ENCODE measurements around the gene CH25H. TPM values are rescaled to one million over a fixed set of nuclear protein-coding genes. Genes with fewer than 3 reads are reported as not detected.
"Not testable (repeated sequence)": the region's sequence is repeated elsewhere in the genome, so short reads cannot be mapped to it uniquely, and the experiment has no call there.

CH25H gene, protein sequence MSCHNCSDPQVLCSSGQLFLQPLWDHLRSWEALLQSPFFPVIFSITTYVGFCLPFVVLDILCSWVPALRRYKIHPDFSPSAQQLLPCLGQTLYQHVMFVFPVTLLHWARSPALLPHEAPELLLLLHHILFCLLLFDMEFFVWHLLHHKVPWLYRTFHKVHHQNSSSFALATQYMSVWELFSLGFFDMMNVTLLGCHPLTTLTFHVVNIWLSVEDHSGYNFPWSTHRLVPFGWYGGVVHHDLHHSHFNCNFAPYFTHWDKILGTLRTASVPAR
- polyA plus RNA-seq, result 4.2 TPM
- long read RNA-seq, donor 1, partial matches to known transcripts, result 0 of 2 reads
- long read RNA-seq, donor 1, other reads (novel, unspliced or antisense), result 0 of 2 reads
- long read RNA-seq, donor 2, transcript CH25H-201 (1 exons, 1,686 nt), result major isoform, 5 of 5 reads
- long read RNA-seq, donor 2, partial matches to known transcripts, result 0 of 5 reads
- long read RNA-seq, donor 2, other reads (novel, unspliced or antisense), result 0 of 5 reads
- long read RNA-seq, donor 3, result 0 reads
- long read RNA-seq, donor 4, result 0 reads
- long read RNA-seq, donor 5, result 0 reads
- long read RNA-seq, donor 6, partial matches to known transcripts, result 0 of 3 reads
- long read RNA-seq, donor 6, other reads (novel, unspliced or antisense), result 0 of 3 reads
- long read RNA-seq, donor 7, partial matches to known transcripts, result 0 of 1 reads
- long read RNA-seq, donor 7, other reads (novel, unspliced or antisense), result 0 of 1 reads
- long read RNA-seq, donor 8, partial matches to known transcripts, result 0 of 3 reads
- long read RNA-seq, donor 8, other reads (novel, unspliced or antisense), result 0 of 3 reads
- long read RNA-seq, donor 9, partial matches to known transcripts, result 0 of 2 reads
- long read RNA-seq, donor 9, other reads (novel, unspliced or antisense), result 0 of 2 reads
- long read RNA-seq, donor 10, partial matches to known transcripts, result 0 of 4 reads
- long read RNA-seq, donor 10, other reads (novel, unspliced or antisense), result 0 of 4 reads
- long read RNA-seq, donor 11, partial matches to known transcripts, result 0 of 4 reads
- long read RNA-seq, donor 11, other reads (novel, unspliced or antisense), result 0 of 4 reads

DNA sequence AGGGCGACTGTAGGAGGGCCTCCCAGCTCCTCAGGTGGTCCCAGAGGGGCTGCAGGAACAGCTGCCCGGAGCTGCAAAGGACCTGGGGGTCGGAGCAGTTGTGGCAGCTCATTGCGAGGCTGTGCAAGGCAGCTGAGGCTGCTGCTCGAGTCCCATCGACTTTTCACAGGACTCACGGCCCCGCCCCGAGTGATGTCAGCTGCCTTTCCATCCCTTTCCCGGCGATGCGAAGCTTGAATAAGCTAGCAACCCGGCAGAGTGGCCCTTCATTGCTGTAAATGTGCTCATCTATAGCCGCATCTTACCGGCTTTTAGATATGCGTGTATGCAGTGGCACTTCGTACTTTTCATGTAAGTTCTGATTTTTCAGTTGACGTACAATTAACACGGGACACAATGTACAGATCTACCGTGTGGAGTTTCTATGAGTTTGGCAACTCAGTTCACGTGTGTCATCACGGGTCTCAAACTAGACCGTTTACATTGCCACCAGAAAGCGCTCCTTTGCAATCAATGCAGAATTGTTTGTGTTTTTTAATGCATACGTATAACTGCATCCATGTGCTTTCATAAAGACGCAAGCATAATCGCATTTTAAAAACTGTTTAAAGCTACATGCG, at the start of gene CH25H:
Gene CH25H (minus strand): TSS at position 137 of the 620 bp plus-strand sequence. CDS start 25 bp downstream, at position 112.
- H3K27me3 ChIP-seq (ENCODE audit: control insufficient read depth, insufficient read depth, low read length), result peaks cover 67% of the 10 kb centered on the region
- 0% methylated on average over 2 of the region's 28 CpGs for WGBS (ENCODE audit: insufficient coverage, low lambda C conversion rate)
- DNase-seq, result peak; percentile 40 to 68
- H3K27ac ChIP-seq (ENCODE audit: low read length), result peak within 1 kb of the TSS; percentile 43
- no peaks in the 10 kb centered on the region for H3K9me3 ChIP-seq (ENCODE audit: control insufficient read depth, low read depth, low read length)
- H3K36me3 ChIP-seq (ENCODE audit: control insufficient read depth, insufficient read depth, low read length), result no peaks in the 10 kb centered on the region
- H3K4me1 ChIP-seq (ENCODE audit: control insufficient read depth, insufficient read depth, low read length), result peaks cover 13% of the 10 kb centered on the region
- peak within 1 kb of the TSS; percentile 49 for H3K4me3 ChIP-seq (ENCODE audit: low read length)

DNA sequence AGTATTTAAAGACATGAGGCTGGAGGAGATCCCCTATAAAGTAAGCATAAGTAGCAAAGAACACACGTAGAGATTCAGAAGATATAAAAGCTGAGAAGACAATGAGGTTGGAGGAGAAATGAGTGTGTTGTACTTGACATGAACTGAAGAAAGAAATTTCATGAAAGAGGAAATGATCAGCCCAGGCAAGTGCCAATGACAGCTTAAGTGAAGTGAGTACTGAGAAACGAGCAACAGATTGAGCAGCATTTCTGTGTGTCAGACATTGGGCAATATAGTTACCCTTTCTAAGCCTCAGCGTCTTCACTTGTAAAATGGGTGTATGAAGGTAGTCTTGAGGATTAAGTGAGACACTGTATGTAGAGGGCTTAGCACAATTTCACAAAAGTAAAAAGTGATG, 49.2 kb upstream of the CH25H start:
- 71% methylated on average over 1 of the region's 3 CpGs for WGBS (ENCODE audit: insufficient coverage, low lambda C conversion rate)
- Histone ChIP-seq H3K27ac (ENCODE audit: low read length) (no peak overlapping the region), H3K36me3 (ENCODE audit: control insufficient read depth, insufficient read depth, low read length) (no peaks in the 10 kb centered on the region)

DNA sequence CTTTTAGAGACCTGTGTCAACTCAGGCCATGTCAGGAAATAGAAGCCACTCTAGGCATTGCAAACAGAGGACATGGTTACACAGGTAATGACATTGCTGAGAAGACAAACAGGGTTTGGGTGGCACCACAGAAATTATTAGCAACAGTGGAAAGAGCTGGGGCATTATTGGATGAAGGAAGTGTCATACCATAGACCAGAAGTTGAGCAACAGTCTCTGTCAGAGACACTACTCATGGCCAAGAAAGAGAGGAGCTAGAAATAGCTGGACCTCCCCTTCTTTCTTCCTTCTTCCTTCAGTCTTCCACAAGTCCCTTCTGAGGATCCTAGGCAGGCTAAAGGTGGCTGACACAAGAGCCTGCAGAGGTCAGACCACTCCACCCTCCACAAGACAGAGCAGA, 48.7 kb upstream of the CH25H start:
- H3K9me3 ChIP-seq (ENCODE audit: control insufficient read depth, low read depth, low read length), result no peaks in the 10 kb centered on the region
- DNase-seq, result no peak
- H3K4me1 ChIP-seq (ENCODE audit: control insufficient read depth, insufficient read depth, low read length), result peaks cover 3% of the 10 kb centered on the region
- H3K27ac ChIP-seq (ENCODE audit: low read length), result no peak overlapping the region
- H3K4me3 ChIP-seq (ENCODE audit: low read length), result no peak overlapping the region
- H3K27me3 ChIP-seq (ENCODE audit: control insufficient read depth, insufficient read depth, low read length), result no peaks in the 10 kb centered on the region
- H3K36me3 ChIP-seq (ENCODE audit: control insufficient read depth, insufficient read depth, low read length), result no peaks in the 10 kb centered on the region

More for the DNA sequence above, 49.2 kb upstream of the CH25H start:
- H3K9me3 ChIP-seq (ENCODE audit: control insufficient read depth, low read depth, low read length), result no peaks in the 10 kb centered on the region
- H3K4me3 ChIP-seq (ENCODE audit: low read length), result no peak overlapping the region
- no peaks in the 10 kb centered on the region for H3K27me3 ChIP-seq (ENCODE audit: control insufficient read depth, insufficient read depth, low read length)
- DNase-seq, result no peak
- H3K4me1 ChIP-seq (ENCODE audit: control insufficient read depth, insufficient read depth, low read length), result peaks cover 3% of the 10 kb centered on the region

DNA sequence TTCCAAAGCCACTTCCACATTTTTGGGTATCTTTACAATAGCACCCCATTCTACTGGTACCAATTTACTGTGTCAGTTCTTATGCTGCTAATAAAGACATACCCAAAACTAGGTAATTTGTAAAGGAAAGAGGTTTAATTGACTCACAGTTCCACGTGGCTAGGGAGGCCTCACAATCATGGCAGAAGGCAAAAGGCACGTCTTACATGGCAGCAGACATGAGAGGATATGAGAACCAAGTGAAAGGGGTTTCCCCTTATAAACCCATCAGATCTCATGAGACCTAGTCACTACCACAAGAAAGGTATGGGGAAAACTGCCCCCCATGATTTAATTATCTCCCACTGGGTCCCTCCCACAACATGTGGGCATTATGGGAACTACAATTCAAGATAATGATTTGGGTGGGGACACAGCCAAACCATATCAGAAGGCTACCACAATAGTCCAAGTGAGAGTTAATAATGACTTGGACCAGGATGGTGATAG, 48.0 kb upstream of the CH25H start:
- not testable (repeated sequence) for H3K27ac ChIP-seq (ENCODE audit: low read length); H3K9me3 ChIP-seq (ENCODE audit: control insufficient read depth, low read depth, low read length); DNase-seq; H3K36me3 ChIP-seq (ENCODE audit: control insufficient read depth, insufficient read depth, low read length); H3K27me3 ChIP-seq (ENCODE audit: control insufficient read depth, insufficient read depth, low read length); H3K4me1 ChIP-seq (ENCODE audit: control insufficient read depth, insufficient read depth, low read length); H3K4me3 ChIP-seq (ENCODE audit: low read length)
- WGBS (ENCODE audit: insufficient coverage, low lambda C conversion rate), result no CpG with 5 or more reads among the region's 2 CpGs

DNA sequence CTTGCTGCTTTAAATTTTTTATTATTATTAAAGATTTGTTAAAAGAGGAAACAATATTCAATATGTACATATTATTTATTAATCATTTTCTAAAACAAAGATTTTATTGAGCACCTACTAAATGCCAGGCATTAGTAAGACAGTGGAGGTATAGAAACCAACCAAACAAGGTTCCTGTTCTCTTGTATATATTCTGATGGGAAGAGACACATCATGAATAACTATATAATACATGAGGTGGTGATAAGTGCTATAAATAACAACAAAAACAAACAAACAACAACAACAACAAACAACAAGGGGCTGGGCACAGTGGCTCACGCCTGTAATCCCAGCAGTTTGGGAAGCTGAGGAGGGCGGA, 45.1 kb upstream of the CH25H start:
- Histone ChIP-seq H3K27ac (ENCODE audit: low read length) (peak overlapping the region; percentile 96), H3K4me1 (ENCODE audit: control insufficient read depth, insufficient read depth, low read length) (no peaks in the 10 kb centered on the region), H3K27me3 (ENCODE audit: control insufficient read depth, insufficient read depth, low read length) (no peaks in the 10 kb centered on the region), H3K9me3 (ENCODE audit: control insufficient read depth, low read depth, low read length) (no peaks in the 10 kb centered on the region), H3K4me3 (ENCODE audit: low read length) (peak overlapping the region; percentile 93), H3K36me3 (ENCODE audit: control insufficient read depth, insufficient read depth, low read length) (no peaks in the 10 kb centered on the region)
- DNase-seq, result no peak
- WGBS (ENCODE audit: insufficient coverage, low lambda C conversion rate), result no CpG with 5 or more reads among the region's 2 CpGs

DNA sequence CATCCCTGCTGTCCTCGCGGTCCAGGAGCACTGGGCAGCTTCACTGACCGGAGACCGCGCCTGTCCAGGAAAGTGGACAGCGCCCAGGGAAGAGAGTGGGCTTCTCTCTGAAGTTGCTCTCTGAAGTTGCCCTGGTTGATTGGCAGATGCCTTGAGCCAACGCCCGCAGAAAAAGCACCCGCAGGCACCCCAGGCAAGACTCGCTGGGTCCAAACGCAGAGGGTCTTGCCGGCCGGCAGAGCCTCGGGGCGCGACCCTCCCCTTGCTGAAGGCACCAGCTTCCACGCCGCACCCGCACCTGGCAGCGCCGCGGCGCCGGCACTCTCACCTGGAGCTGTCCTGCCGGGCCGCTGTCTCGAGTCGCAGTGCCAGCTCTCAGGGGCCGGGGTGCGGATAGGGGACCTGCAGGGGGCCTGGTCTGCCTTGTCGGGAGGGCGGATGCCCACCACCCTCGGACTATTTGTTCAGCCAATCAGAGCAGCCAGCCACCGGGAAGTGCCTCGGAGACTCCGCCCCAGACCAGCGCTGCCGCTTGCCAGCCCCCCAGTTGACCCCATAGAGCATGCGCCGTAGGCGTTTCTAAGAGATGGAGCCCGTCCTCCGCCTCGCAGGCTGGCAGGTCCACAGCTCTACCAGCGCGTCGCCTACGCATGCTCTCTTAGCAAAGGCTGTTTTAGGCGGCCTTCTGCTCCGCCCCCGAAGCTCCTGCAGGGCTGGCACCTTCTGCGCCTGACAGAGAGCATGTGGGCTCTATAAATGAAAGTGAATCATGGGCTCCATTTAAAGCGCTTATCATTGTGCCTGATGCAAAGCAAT, 44.5 kb upstream of the CH25H start, which contains the start of gene LIPA:
Gene LIPA (minus strand): TSS at position 367 of the 816 bp plus-strand sequence. CDS start 4,127 bp downstream, outside the sequence.
- Histone ChIP-seq H3K36me3 (ENCODE audit: control insufficient read depth, insufficient read depth, low read length) (no peaks in the 10 kb centered on the region), H3K4me1 (ENCODE audit: control insufficient read depth, insufficient read depth, low read length) (no peaks in the 10 kb centered on the region), H3K27ac (ENCODE audit: low read length) (peak within 1 kb of the TSS; percentile 96), H3K27me3 (ENCODE audit: control insufficient read depth, insufficient read depth, low read length) (no peaks in the 10 kb centered on the region), H3K4me3 (ENCODE audit: low read length) (peak within 1 kb of the TSS; percentile 93), H3K9me3 (ENCODE audit: control insufficient read depth, low read depth, low read length) (no peaks in the 10 kb centered on the region)
- peak; percentile 95 to 96 for DNase-seq
- WGBS (ENCODE audit: insufficient coverage, low lambda C conversion rate), result 40% methylated on average over 1 of the region's 53 CpGs

DNA sequence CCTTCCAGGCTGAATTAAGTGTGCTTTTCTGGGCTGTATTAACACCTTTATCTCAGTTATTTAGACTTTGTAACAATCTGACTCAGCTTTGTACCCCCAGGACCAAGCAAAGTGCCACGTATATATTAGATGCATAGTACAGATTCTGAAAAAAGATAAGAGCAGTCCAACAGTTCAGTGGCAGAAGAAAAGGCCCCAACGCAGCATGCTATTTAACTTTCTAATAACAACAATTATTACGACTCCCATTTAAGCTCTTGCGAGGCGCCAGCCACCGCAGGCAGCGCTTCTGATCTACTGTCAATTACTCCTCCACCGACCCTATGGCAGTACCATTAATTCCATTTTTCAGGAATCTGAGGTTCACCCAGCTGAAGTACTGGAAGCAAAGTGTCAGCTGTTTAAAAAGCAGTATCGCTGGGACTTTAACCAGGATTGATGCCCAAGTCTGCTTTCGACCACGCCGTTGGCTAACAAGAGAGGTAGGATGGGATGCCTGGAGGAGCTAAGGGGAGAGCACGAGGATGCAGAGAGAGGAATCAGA, 43.8 kb upstream of the CH25H start:
- no peaks in the 10 kb centered on the region for H3K36me3 ChIP-seq (ENCODE audit: control insufficient read depth, insufficient read depth, low read length)
- 17% methylated on average over 1 of the region's 13 CpGs for WGBS (ENCODE audit: insufficient coverage, low lambda C conversion rate)
- peak; percentile 45 to 78 for DNase-seq
- peak overlapping the region; percentile 93 for H3K4me3 ChIP-seq (ENCODE audit: low read length)
- H3K27me3 ChIP-seq (ENCODE audit: control insufficient read depth, insufficient read depth, low read length), result no peaks in the 10 kb centered on the region
- H3K9me3 ChIP-seq (ENCODE audit: control insufficient read depth, low read depth, low read length), result no peaks in the 10 kb centered on the region
- peak overlapping the region; percentile 96 for H3K27ac ChIP-seq (ENCODE audit: low read length)
- no peaks in the 10 kb centered on the region for H3K4me1 ChIP-seq (ENCODE audit: control insufficient read depth, insufficient read depth, low read length)

DNA sequence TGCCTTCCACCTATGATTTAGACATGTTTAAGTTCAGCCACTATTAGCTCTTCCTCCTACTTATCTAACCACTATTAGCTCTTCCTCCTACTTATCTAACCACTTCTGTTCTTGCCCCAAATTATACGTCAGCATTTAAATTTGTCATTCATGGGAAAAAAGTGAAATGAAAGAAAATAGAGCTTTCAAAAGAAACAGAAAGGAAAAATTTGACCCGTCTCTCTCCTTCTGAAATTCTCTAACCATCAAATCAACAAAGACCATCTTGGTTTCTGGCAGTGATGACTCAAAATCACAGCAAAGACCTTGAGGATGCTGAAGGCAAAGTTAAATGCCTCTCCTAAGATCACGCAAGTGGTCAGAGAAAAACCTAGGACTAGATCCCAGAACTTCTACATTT, 41.9 kb upstream of the CH25H start:
- WGBS (ENCODE audit: insufficient coverage, low lambda C conversion rate), result no CpG with 5 or more reads among the region's 3 CpGs
- H3K36me3 ChIP-seq (ENCODE audit: control insufficient read depth, insufficient read depth, low read length), result no peaks in the 10 kb centered on the region
- H3K4me1 ChIP-seq (ENCODE audit: control insufficient read depth, insufficient read depth, low read length), result no peaks in the 10 kb centered on the region
- H3K4me3 ChIP-seq (ENCODE audit: low read length), result no peak overlapping the region
- H3K9me3 ChIP-seq (ENCODE audit: control insufficient read depth, low read depth, low read length), result no peaks in the 10 kb centered on the region
- DNase-seq, result no peak
- no peaks in the 10 kb centered on the region for H3K27me3 ChIP-seq (ENCODE audit: control insufficient read depth, insufficient read depth, low read length)
- H3K27ac ChIP-seq (ENCODE audit: low read length), result no peak overlapping the region

DNA sequence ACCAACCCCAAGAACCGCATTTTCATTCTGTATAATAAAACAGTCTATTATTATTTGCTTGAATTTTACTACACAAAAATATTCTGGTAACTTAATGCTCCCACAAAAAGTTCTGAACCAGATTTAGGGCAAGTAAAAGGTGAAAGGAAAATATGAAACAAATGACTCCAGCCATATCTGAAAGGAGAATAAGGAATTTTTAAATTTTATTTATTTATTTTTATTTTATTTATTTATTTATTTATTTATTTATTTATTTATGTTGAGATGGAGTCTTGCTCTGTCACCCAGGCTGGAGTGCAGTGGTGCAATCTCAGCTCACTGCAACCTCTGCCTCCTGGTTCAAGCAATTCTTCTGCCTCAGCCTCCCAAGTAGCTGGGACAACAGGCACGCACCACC, 40.5 kb upstream of the CH25H start:
- 100% methylated on average over 1 of the region's 2 CpGs for WGBS (ENCODE audit: insufficient coverage, low lambda C conversion rate)
- not testable (repeated sequence) for H3K4me3 ChIP-seq (ENCODE audit: low read length); H3K36me3 ChIP-seq (ENCODE audit: control insufficient read depth, insufficient read depth, low read length); H3K27ac ChIP-seq (ENCODE audit: low read length); H3K27me3 ChIP-seq (ENCODE audit: control insufficient read depth, insufficient read depth, low read length); H3K9me3 ChIP-seq (ENCODE audit: control insufficient read depth, low read depth, low read length); DNase-seq; H3K4me1 ChIP-seq (ENCODE audit: control insufficient read depth, insufficient read depth, low read length)
